ENCODE results near the gene FUT2.

GRCh38 chr19:48681127-48681470 lies 14.7 kb upstream of the FUT2 start:
- TF ChIP-seq CTCF (conservative IDR thresholded peaks at IDR 0.05; ENCODE audit: low read length): no peak
- no peak for TF ChIP-seq EZH2phosphoT487 (IDR thresholded peaks at IDR 0.05; ENCODE audit: borderline replicate concordance)

Data from Loucy (cell line).